SK-N-SH (cell line): ENCODE results near the gene VKORC1L1. TPM values are rescaled to one million over a fixed set of nuclear protein-coding genes. Genes with fewer than 3 reads are reported as not detected.

Source experiments
- CTCF ChIA-PET: fragments of 300-600, 350-600 bp; formaldehyde crosslinking; extraction: SDS; loops from one replicate; lab custom pipeline; 2021; lab: Yijun Ruan, JAX
- POLR2A ChIA-PET: fragments of 350-600 bp; sonication (Branson Sonifier 250); formaldehyde crosslinking; extraction: SDS; loops from one replicate; lab custom pipeline; 2020; ENCODE audit warnings: antibody characterized with exemption, inconsistent platforms; lab: Yijun Ruan, JAX
- DNase-seq: peaks from one replicate; pipeline ENCODE4 v3.0.0; 2012
- H2AFZ ChIP-seq: fragments of 200-600 bp; sonication (generic); 2 replicates; pipeline ENCODE4 v1.8.1; 2016; ENCODE audit warnings: antibody characterized with exemption, mild to moderate bottlenecking, low read depth
- H3F3A ChIP-seq: fragments of 200-600 bp; sonication (generic); replicated peaks from 2 replicates; pipeline ENCODE3; 2016; ENCODE audit warnings: antibody characterized with exemption, mild to moderate bottlenecking; ENCODE audit not compliant: insufficient read depth
- H3K27ac ChIP-seq, 2 experiments: fragments of 200-500 bp in 1 of 2; fragments of 200-600 bp in 1 of 2; sonication (Bioruptor generic) in 1 of 2; sonication (generic), shearing (Covaris generic) in 1 of 2; 2 replicates each; pipeline versions ENCODE4 v1.5.1 to v1.6.1; 2014 to 2016; ENCODE audit warnings: low read depth in 2 of 2, inconsistent platforms in 1 of 2, low read length in 1 of 2, mild to moderate bottlenecking in 1 of 2, mixed read lengths in 1 of 2
- H3K27me3 ChIP-seq: fragments of 200-600 bp; sonication (generic), shearing (Covaris generic); 2 replicates; pipeline ENCODE4 v1.6.1; 2016; ENCODE audit warnings: mixed run types; ENCODE audit not compliant: insufficient read depth
- H3K36me3 ChIP-seq, 2 experiments: fragments of 200-500 bp in 1 of 2; fragments of 200-600 bp in 1 of 2; sonication (Bioruptor generic) in 1 of 2; sonication (generic) in 1 of 2; replicated peaks in 1 of 2; 2 replicates each; pipeline versions ENCODE3 to v1.5.1; 2014 to 2016; ENCODE audit warnings: low read length in 1 of 2, mild to moderate bottlenecking in 1 of 2; ENCODE audit not compliant: insufficient read depth in 2 of 2, control insufficient read depth in 1 of 2
- H3K4me1 ChIP-seq, 2 experiments: fragments of 200-500 bp in 1 of 2; fragments of 200-600 bp in 1 of 2; sonication (Bioruptor generic) in 1 of 2; sonication (generic), shearing (Covaris generic) in 1 of 2; 2 replicates each; pipeline versions ENCODE4 v1.5.1 to v1.6.1; 2014 to 2016; ENCODE audit warnings: low read depth in 1 of 2, low read length in 1 of 2, mixed run types in 1 of 2; ENCODE audit not compliant: insufficient read depth in 2 of 2, control insufficient read depth in 1 of 2
- H3K4me2 ChIP-seq: fragments of 200-600 bp; sonication (generic), shearing (Covaris generic); 2 replicates; pipeline ENCODE4 v1.6.1; 2017; ENCODE audit warnings: mixed run types
- H3K4me3 ChIP-seq, 2 experiments: fragments of 200-500 bp in 1 of 2; fragments of 200-600 bp in 1 of 2; sonication (Bioruptor generic) in 1 of 2; sonication (generic), shearing (Covaris generic) in 1 of 2; 2 replicates each; pipeline versions ENCODE4 v1.5.1 to v1.8.1; 2014 to 2016; ENCODE audit warnings: low read depth in 2 of 2, inconsistent platforms in 1 of 2, low read length in 1 of 2, mild to moderate bottlenecking in 1 of 2, mixed read lengths in 1 of 2, moderate library complexity in 1 of 2
- H3K79me2 ChIP-seq: fragments of 200-600 bp; sonication (generic); 2 replicates; pipeline ENCODE4 v1.8.1; 2017; ENCODE audit warnings: mild to moderate bottlenecking; ENCODE audit not compliant: insufficient read depth
- H3K9ac ChIP-seq: fragments of 200-600 bp; sonication (generic); 2 replicates; pipeline ENCODE4 v1.6.1; 2017; ENCODE audit warnings: mixed run types
- H3K9me2 ChIP-seq: fragments of 200-600 bp; sonication (generic); 2 replicates; pipeline ENCODE4 v1.6.1; 2017; ENCODE audit warnings: mixed run types
- H3K9me3 ChIP-seq: fragments of 200-600 bp; sonication (generic); 2 replicates; pipeline ENCODE4 v1.6.1; 2017; ENCODE audit warnings: mixed run types, mild to moderate bottlenecking, moderate library complexity
- H4K20me1 ChIP-seq: fragments of 200-600 bp; sonication (generic); 2 replicates; pipeline ENCODE4 v1.6.1; 2017; ENCODE audit warnings: mild to moderate bottlenecking, mixed run types; ENCODE audit not compliant: insufficient read depth
- CHD2 ChIP-seq: fragments of 150-350 bp; IDR thresholded peaks from 2 replicates; pipeline ENCODE4 v1.6.1; 2018; ENCODE audit warnings: low read length; ENCODE audit not compliant: partially characterized antibody
- ELF1 ChIP-seq: IDR thresholded peaks from 2 replicates; pipeline ENCODE4 v1.4.0; 2012
- EP300 ChIP-seq, 2 experiments: IDR thresholded peaks; 2 replicates each; pipeline versions ENCODE4 v1.4.0 to v1.6.1; 2012; ENCODE audit warnings: borderline replicate concordance in 1 of 2, low read depth in 1 of 2, low read length in 1 of 2
- EZH2phosphoT487 ChIP-seq: fragments of 200-600 bp; sonication (generic); IDR thresholded peaks from 2 replicates; pipeline ENCODE4 v1.6.1; 2017; ENCODE audit warnings: low read depth, mixed run types, mild to moderate bottlenecking, antibody characterized with exemption, moderate library complexity, borderline replicate concordance
- FOSL2 ChIP-seq: IDR thresholded peaks from 2 replicates; pipeline ENCODE4 v1.4.0; 2012; ENCODE audit warnings: low read depth, mild to moderate bottlenecking, moderate library complexity, borderline replicate concordance
- FOXJ3 ChIP-seq: sonication (generic); formaldehyde crosslinking; IDR thresholded peaks from 2 replicates; pipeline ENCODE4 v1.5.1; 2020; ENCODE audit warnings: mild to moderate bottlenecking, missing genetic modification reagents
- GABPA ChIP-seq: IDR thresholded peaks from 2 replicates; pipeline ENCODE4 v1.4.0; 2012; ENCODE audit warnings: low read depth, mild to moderate bottlenecking
- MEF2A ChIP-seq: IDR thresholded peaks from 2 replicates; pipeline ENCODE4 v1.4.0; 2012; ENCODE audit warnings: low read depth, borderline replicate concordance
- POLR2AphosphoS5 ChIP-seq: IDR thresholded peaks from 2 replicates; pipeline ENCODE4 v1.6.1; 2012; ENCODE audit warnings: low read depth, low read length
- REST ChIP-seq: IDR thresholded peaks from 2 replicates; pipeline ENCODE4 v1.6.1; 2012; ENCODE audit warnings: mild to moderate bottlenecking, low read depth, low read length, moderate library complexity
- SMC3 ChIP-seq: IDR thresholded peaks from 2 replicates; pipeline ENCODE4 v1.6.1; 2012; ENCODE audit warnings: low read depth, low read length, improper control_type of control experiment
- TAF1 ChIP-seq: IDR thresholded peaks from 2 replicates; pipeline ENCODE4 v1.6.1; 2012; ENCODE audit warnings: low read depth, mild to moderate bottlenecking, low read length, moderate library complexity, borderline replicate concordance
- TEAD4 ChIP-seq: IDR thresholded peaks from 2 replicates; pipeline ENCODE4 v1.4.0; 2012; ENCODE audit warnings: mild to moderate bottlenecking, borderline replicate concordance; ENCODE audit not compliant: insufficient read depth
- USF2 ChIP-seq: fragments of 150-350 bp; IDR thresholded peaks from 2 replicates; pipeline ENCODE4 v1.6.1; 2017; ENCODE audit warnings: antibody characterized with exemption, low read length, low read depth, borderline replicate concordance
- YY1 ChIP-seq: IDR thresholded peaks from 2 replicates; pipeline ENCODE4 v1.4.0; 2012; ENCODE audit warnings: low read depth, mild to moderate bottlenecking
- ZBTB33 ChIP-seq: IDR thresholded peaks from 2 replicates; pipeline ENCODE4 v1.4.0; 2012; ENCODE audit warnings: low read depth, borderline replicate concordance
- whole genome bisulfite sequencing: methylation state at CpG from one replicate; pipeline ENCODE4 v1.1.6; 2017; ENCODE audit warnings: low lambda C conversion rate; 5-methylcytosine and 5-hydroxymethylcytosine counted together
- polyA plus RNA-seq, 3 experiments: library from polyadenylated mRNA; depleted of rRNA; stranded (reverse); fragments of >200 nt; gene quantifications; 2 replicates each; pipeline ENCODE4 v1.2.3, GENCODE V29; 2012

VKORC1L1 gene
- polyA plus RNA-seq, 1 of the 3 experiments (the other 2 are of a cell fraction): 14.7 TPM

- DNase-seq: no peak
- H3K36me3 ChIP-seq: peaks cover 25% of the 10 kb centered on the region in 2 experiments
- H3F3A ChIP-seq: no peaks in the 10 kb centered on the region
- WGBS: 91% methylated on average over 9 of the region's 9 CpGs
- POLR2A ChIA-PET: interaction anchor here (0.9 kb wide), 1 partner anchor 541 kb away, joined by 4 read pairs; no protein-coding TSS in a partner anchor
- H3K4me3 ChIP-seq: no peak overlapping the region
- no peak overlapping the region for H3K27ac ChIP-seq
- no peaks in the 10 kb centered on the region for H3K9me2 ChIP-seq
- no peak overlapping the region for H3K9ac ChIP-seq
- 0 out of 2 replicates have a peak, but pooled peaks cover 3% of the 10 kb centered on the region for H3K79me2 ChIP-seq
- no peaks in the 10 kb centered on the region for H3K27me3 ChIP-seq
- TF ChIP-seq MEF2A (no peak), GABPA (no peak), FOSL2 (no peak), EZH2phosphoT487 (no peak), YY1 (no peak), SMC3 (no peak), FOXJ3 (CRISPR knock-in tag) (no peak), ZBTB33 (no peak), ELF1 (no peak), POLR2AphosphoS5 (no peak), CHD2 (no peak)
- TF ChIP-seq, all 33 proteins: peak for 0
- Histone ChIP-seq H2AFZ (no peak overlapping the region), H4K20me1 (no peaks in the 10 kb centered on the region), H3K4me1 (no peaks in the 10 kb centered on the region), H3K4me2 (no peak overlapping the region), H3K9me3 (no peaks in the 10 kb centered on the region)
- CTCF ChIA-PET: no interaction called here
Measured at GRCh38 chr7:65951837-65952578, 79.1 kb downstream of the VKORC1L1 start.

GRCh38 chr7:65953001-65953720, 80.3 kb downstream of the VKORC1L1 start:
- WGBS: 96% methylated on average over 5 of the region's 5 CpGs
- H3K9me3 ChIP-seq: no peaks in the 10 kb centered on the region
- no peaks in the 10 kb centered on the region for H3K9me2 ChIP-seq
- POLR2A ChIA-PET: no interaction called here
- H3K4me1 ChIP-seq: no peaks in the 10 kb centered on the region
- CTCF ChIA-PET: interaction anchor here (0.6 kb wide), 1 partner anchor 167 kb away, joined by 3 read pairs; no protein-coding TSS in a partner anchor
- no peak overlapping the region for H3K27ac ChIP-seq
- H3F3A ChIP-seq: no peaks in the 10 kb centered on the region
- no peak overlapping the region for H2AFZ ChIP-seq
- H3K27me3 ChIP-seq: no peaks in the 10 kb centered on the region
- 0 out of 2 replicates have a peak, but pooled peaks cover 3% of the 10 kb centered on the region for H3K79me2 ChIP-seq
- no peak overlapping the region for H3K4me3 ChIP-seq
- H4K20me1 ChIP-seq: no peaks in the 10 kb centered on the region
- peaks cover 29 to 30% of the 10 kb centered on the region in 2 experiments for H3K36me3 ChIP-seq
- no peak overlapping the region for H3K4me2 ChIP-seq
- H3K9ac ChIP-seq: no peak overlapping the region
- DNase-seq: no peak
- no peak for TF ChIP-seq GABPA
- TF ChIP-seq EP300 (IDR thresholded peaks at IDR 0.05; ENCODE audit: borderline replicate concordance in 1 of 2, low read depth in 1 of 2, low read length in 1 of 2): no peak
- TF ChIP-seq TAF1: no peak
- no peak for TF ChIP-seq USF2
- TF ChIP-seq ZBTB33: no peak
- no peak for TF ChIP-seq TEAD4
- no peak for TF ChIP-seq REST
- no peak for TF ChIP-seq YY1
